Ovary (tissue), 10 donors: ENCODE measurements around the gene SIRPA. TPM values are rescaled to one million over a fixed set of nuclear protein-coding genes. Genes with fewer than 3 reads are reported as not detected.

Experiments used
- DNase-seq, 5 donors: peaks; one replicate each; pipeline ENCODE4 v3.0.0-alpha.2; 2019 to 2020
- H3K27ac ChIP-seq, 2 donors: fragments of 200-600 bp; one replicate each; pipeline versions ENCODE4 v1.5.1 to v1.8.0; 2019 to 2022
- H3K27me3 ChIP-seq: fragments of 200-600 bp; one replicate; pipeline ENCODE4 v1.8.0; 2022
- H3K36me3 ChIP-seq: fragments of 200-600 bp; sonication (generic); one replicate; pipeline ENCODE4 v1.5.1; 2019
- H3K4me1 ChIP-seq: one replicate; pipeline ENCODE4 v1.8.1; 2013; ENCODE audit warnings: mild to moderate bottlenecking, moderate library complexity; ENCODE audit not compliant: insufficient read depth
- H3K4me3 ChIP-seq: fragments of 200-600 bp; sonication (generic); one replicate; pipeline ENCODE4 v1.5.1; 2017
- H3K9me3 ChIP-seq, 2 donors: fragments of 200-600 bp in 1 of 2; sonication (generic) in 1 of 2; one replicate each; pipeline versions ENCODE4 v1.5.1 to v1.8.1; 2013 to 2019; ENCODE audit warnings: mild to moderate bottlenecking in 1 of 2, moderate library complexity in 1 of 2
- CTCF ChIP-seq, 3 donors: fragments of 450-650 bp in 2 of 3; fragments of 200-600 bp in 1 of 3; IDR thresholded peaks; one replicate each; pipeline versions ENCODE4 v1.5.1 to v1.8.0; 2016 to 2022; ENCODE audit warnings: antibody characterized with exemption in 3 of 3, mild to moderate bottlenecking in 1 of 3
- EP300 ChIP-seq: sonication (generic); formaldehyde crosslinking; IDR thresholded peaks from one replicate; pipeline ENCODE4 v1.6.1; 2017; ENCODE audit warnings: antibody characterized with exemption
- POLR2A ChIP-seq: fragments of 450-650 bp; IDR thresholded peaks from one replicate; pipeline ENCODE4 v1.6.1; 2017; ENCODE audit warnings: antibody characterized with exemption, mild to moderate bottlenecking, moderate library complexity
- WGBS, 3 donors: extraction: QIAGEN DNeasy Blood & Tissue Kit in 1 of 3; methylation state at CpG; one replicate each; pipeline versions ENCODE4 v1.1.5 to v1.1.7; 2013 to 2017; 5-methylcytosine and 5-hydroxymethylcytosine counted together
- intact Hi-C, 4 donors: fragments of 100-400 bp; cut with DNase I; formaldehyde crosslinking; loops; one replicate each; pipeline versions ENCODE4 v1.11.0 to v1.15.1; 2022 to 2023
- long read RNA-seq, 3 donors: library from polyadenylated mRNA in 2 of 3; unstranded in 2 of 3; transcript quantifications; one replicate each; pipeline ENCODE4 v2.0.0 and lab custom pipeline, GENCODE V29; 2021 to 2026
- polyA plus RNA-seq, 2 donors: library from polyadenylated mRNA; stranded (reverse); fragments of 200-250 nt in 1 of 2; fragments of 350-450 nt in 1 of 2; fragmentation: Illumina TruSeq in 1 of 2; extraction: RNeasy Lipid Tissue Mini Kit (QIAGEN cat#74804) in 1 of 2; gene quantifications; one replicate each; pipeline ENCODE4 v1.2.3, GENCODE V29; 2013 to 2014
- total RNA-seq, 7 donors: library from RNA; depleted of rRNA in 2 of 7; stranded (reverse); fragments of >200 nt in 2 of 7; fragmentation: NEBNext Ultra II Directional in 3 of 7; extraction: Animal tissue kit (Norgen Biotek cat#: 25700) in 3 of 7; gene quantifications; one replicate each; pipeline versions ENCODE4 v1.1.0 to v1.2.4, GENCODE V29; 2016 to 2023
- donor health status: DM: no; HTN: no; CAD: no; lungs with moderate emphysema.
- donor health status: DM: no; HTN: no; CAD: no.
- donor health status: Bipolar disorder and iron deficiency.
- donor health status: DM: yes; HTN: yes; CAD: no.
- donor health status: DM: no; HTN: no; CAD: no.
- donor health status: DM: yes; HTN: yes; CAD: no.

Gene SIRPA
- total RNA-seq = 10 to 100 TPM; 20.0 to 45.6 (median 28.7) TPM
- 10 to 100 TPM; 15.7 to 26.6 TPM for polyA plus RNA-seq
- long read RNA-seq, donor 1, full-length matches to known transcripts = 7 of 51 reads
- long read RNA-seq, donor 1, partial matches to known transcripts = 43 of 51 reads
- long read RNA-seq, donor 1, other reads (novel, unspliced or antisense) = 1 of 51 reads
- long read RNA-seq, donor 2, full-length matches to known transcripts = 5 of 5 reads
- long read RNA-seq, donor 2, partial matches to known transcripts = 0 of 5 reads
- long read RNA-seq, donor 2, other reads (novel, unspliced or antisense) = 0 of 5 reads
- long read RNA-seq, donor 3, full-length matches to known transcripts = 8 of 30 reads
- long read RNA-seq, donor 3, partial matches to known transcripts = 11 of 30 reads
- long read RNA-seq, donor 3, other reads (novel, unspliced or antisense) = 11 of 30 reads

GRCh38 chr20:1894951-1895673, at the start of gene SIRPA:
Gene SIRPA, plus strand, starts transcription at chr20:1895407. Its CDS starts 41 bp downstream, at chr20:1895448.
- TF ChIP-seq EP300 (no peak), POLR2A (peak; percentile 46), CTCF (IDR thresholded peaks at IDR 0.05) (no peak)
- peak within 1 kb of the TSS; percentile 61 for H3K4me3 ChIP-seq
- no peaks in the 10 kb centered on the region for H3K4me1 ChIP-seq
- intact Hi-C loops = loop anchor here in 2 of 4 donors (5.0 to 10.0 kb wide), 3 partner anchors 118 to 210 kb away; partner anchors contain the start of gene STK35 (in 2 of the 2)
- no peaks in the 10 kb centered on the region for H3K36me3 ChIP-seq
- H3K27ac ChIP-seq = peak within 1 kb of the TSS; percentile 89 to 93
- H3K9me3 ChIP-seq = no peaks in the 10 kb centered on the region
- peak; percentile 77 to 84 (median 83) for DNase-seq
- H3K27me3 ChIP-seq = no peaks in the 10 kb centered on the region
- WGBS, 3 donors = 0 to 1% (median 1%) methylated on average over 42 to 74 of the region's 74 CpGs

- H3K4me1 ChIP-seq = no peaks in the 10 kb centered on the region
- intact Hi-C loops = no loop called here
- H3K4me3 ChIP-seq = no peak overlapping the region
- 70 to 82% (median 73%) methylated on average over 7 of the region's 7 CpGs for WGBS, 3 donors
- no peak overlapping the region for H3K27ac ChIP-seq
- H3K27me3 ChIP-seq = no peaks in the 10 kb centered on the region
- no peak for DNase-seq
- no peaks in the 10 kb centered on the region for H3K36me3 ChIP-seq
- TF ChIP-seq EP300 (no peak), POLR2A (no peak), CTCF (IDR thresholded peaks at IDR 0.05) (no peak)
- no peaks in the 10 kb centered on the region for H3K9me3 ChIP-seq
Observed at GRCh38 chr20:1845701-1846100, 49.5 kb upstream of the SIRPA start.

GRCh38 chr20:1846341-1846740, 48.9 kb upstream of the SIRPA start:
- intact Hi-C loops = no loop called here

More at GRCh38 chr20:1846341-1846740, 48.9 kb upstream of the SIRPA start:
- H3K9me3 ChIP-seq = no peaks in the 10 kb centered on the region
- no peak for DNase-seq
- H3K27me3 ChIP-seq = no peaks in the 10 kb centered on the region
- no peaks in the 10 kb centered on the region for H3K4me1 ChIP-seq
- H3K4me3 ChIP-seq = no peak overlapping the region
- H3K36me3 ChIP-seq = no peaks in the 10 kb centered on the region
- TF ChIP-seq EP300 (no peak), CTCF (IDR thresholded peaks at IDR 0.05) (no peak), POLR2A (no peak)
- no peak overlapping the region for H3K27ac ChIP-seq
- 85 to 95% (median 93%) methylated on average over 1 of the region's 1 CpG for WGBS, 3 donors
